Thoracic aorta (tissue), 2 donors: ENCODE measurements around the gene CHKB. TPM values are rescaled to one million over a fixed set of nuclear protein-coding genes. Genes with fewer than 3 reads are reported as not detected.

Experiments
- ATAC-seq: fragments of 150-250 bp; one replicate; pipeline ENCODE4 v1.8.0; 2017; ENCODE audit warnings: low read depth; ENCODE audit not compliant: insufficient number of reproducible peaks, low FRiP score
- DNase-seq: peaks from one replicate; pipeline ENCODE4 v3.0.0-alpha.2; 2020; ENCODE audit warnings: low spot score
- H3K27ac ChIP-seq, 2 donors: fragments of 200-600 bp; sonication (generic); 1 replicate in 1 of 2; 2 replicates in 1 of 2; pipeline ENCODE4 v1.5.1; 2016; ENCODE audit warnings: mild to moderate bottlenecking in 2 of 2, moderate library complexity in 2 of 2
- H3K27me3 ChIP-seq: fragments of 200-600 bp; sonication (generic); replicated peaks from 2 replicates; pipeline ENCODE4 v1.6.0; 2016; ENCODE audit warnings: mild to moderate bottlenecking; ENCODE audit not compliant: insufficient read depth
- H3K36me3 ChIP-seq: fragments of 200-600 bp; sonication (generic); one replicate; pipeline ENCODE4 v1.5.1; 2016
- H3K4me1 ChIP-seq, 2 donors: fragments of 200-600 bp; sonication (generic); 1 replicate in 1 of 2; 2 replicates in 1 of 2; pipeline versions ENCODE4 v1.5.1 to v1.6.0; 2016; ENCODE audit warnings: low read depth in 2 of 2, mild to moderate bottlenecking in 1 of 2; ENCODE audit not compliant: control insufficient read depth in 1 of 2
- H3K4me3 ChIP-seq: fragments of 200-600 bp; sonication (generic); 2 replicates; pipeline ENCODE4 v1.5.1; 2016; ENCODE audit warnings: mild to moderate bottlenecking
- H3K9me3 ChIP-seq: fragments of 200-600 bp; sonication (generic); 2 replicates; pipeline ENCODE4 v1.5.1; 2016
- CTCF ChIP-seq: fragments of 200-600 bp; sonication (generic); IDR thresholded peaks from one replicate; pipeline ENCODE4 v1.5.1; 2019; ENCODE audit warnings: antibody characterized with exemption
- total RNA-seq, 2 donors: library from RNA; depleted of rRNA; stranded (reverse); fragments of >200 nt; gene quantifications; one replicate each; pipeline versions ENCODE4 v1.1.0 to v1.2.3, GENCODE V29; 2016

Gene CHKB
- total RNA-seq = 10 to 100 TPM; 52.6 to 78.7 TPM

- ATAC-seq (peak; percentile 92), DNase-seq (peak; percentile 93)
- no peak for TF ChIP-seq CTCF
- peaks cover 7 to 29% of the 10 kb centered on the region in 2 donors for H3K4me1 ChIP-seq
- H3K27me3 ChIP-seq = no peaks in the 10 kb centered on the region
- H3K9me3 ChIP-seq = no peaks in the 10 kb centered on the region
- no peaks in the 10 kb centered on the region for H3K36me3 ChIP-seq
- peak within 1 kb of the TSS; percentile 88 for H3K4me3 ChIP-seq
- peak within 1 kb of the TSS; percentile 94 to 99 for H3K27ac ChIP-seq
Observed at GRCh38 chr22:50582493-50583293, at the start of gene CHKB. Gene CHKB, minus strand, starts transcription at chr22:50582849. Its CDS starts 68 bp downstream, at chr22:50582781.

- peaks cover 9 to 20% of the 10 kb centered on the region in 2 donors for H3K4me1 ChIP-seq
- no peaks in the 10 kb centered on the region for H3K9me3 ChIP-seq
- TF ChIP-seq CTCF = no peak
- H3K4me3 ChIP-seq = no peak overlapping the region
- H3K27me3 ChIP-seq = no peaks in the 10 kb centered on the region
- DNase-seq = no peak
- no peaks in the 10 kb centered on the region for H3K36me3 ChIP-seq
- H3K27ac ChIP-seq = no peak overlapping the region
- no peak for ATAC-seq
Observed at GRCh38 chr22:50630376-50630775, 47.7 kb upstream of the CHKB start.

- TF ChIP-seq CTCF = no peak
- H3K4me3 ChIP-seq = peak overlapping the region; percentile 98
- H3K9me3 ChIP-seq = no peaks in the 10 kb centered on the region
- no peak for ATAC-seq
- H3K27ac ChIP-seq = peak overlapping the region; percentile 50 to 61
- peaks cover 9 to 20% of the 10 kb centered on the region in 2 donors for H3K4me1 ChIP-seq
- H3K36me3 ChIP-seq = no peaks in the 10 kb centered on the region
- no peak for DNase-seq
- no peaks in the 10 kb centered on the region for H3K27me3 ChIP-seq
Observed at GRCh38 chr22:50628543-50629134, 46.0 kb upstream of the CHKB start.

GRCh38 chr22:50627642-50628542, 45.2 kb upstream of the CHKB start, which contains the start of gene ARSA:
Gene ARSA, minus strand, starts transcription at chr22:50628152. Its CDS starts 373 bp downstream, at chr22:50627779.
- peak; percentile 18 for TF ChIP-seq CTCF
- peak; percentile 64 for ATAC-seq
- no peaks in the 10 kb centered on the region for H3K9me3 ChIP-seq
- DNase-seq = no peak
- peak within 1 kb of the TSS; percentile 65 to 80 for H3K27ac ChIP-seq
- peaks cover 9 to 20% of the 10 kb centered on the region in 2 donors for H3K4me1 ChIP-seq
- H3K4me3 ChIP-seq = peak within 1 kb of the TSS; percentile 98
- no peaks in the 10 kb centered on the region for H3K36me3 ChIP-seq
- no peaks in the 10 kb centered on the region for H3K27me3 ChIP-seq
